ENCODE data around the gene TSPAN11.

- TF ChIP-seq USF2 (IDR thresholded peaks at IDR 0.05; ENCODE audit: low read length) (no peak), HDAC6 (IDR thresholded peaks at IDR 0.05; ENCODE audit: low read depth, low read length) (no peak), JUN (IDR thresholded peaks at IDR 0.05; ENCODE audit: low read depth, low read length) (no peak), BACH1 (IDR thresholded peaks at IDR 0.05; ENCODE audit: low read length) (no peak)
Observed at GRCh38 chr12:30885321-30885720, 41.2 kb upstream of the TSPAN11 start.

All from H1 (cell line).